GM12864 (cell line): Measurements from ENCODE around the gene SLC1A2.

Experiments used
- DNase-seq: peaks from one replicate; pipeline ENCODE4 v3.0.0-alpha.2; 2011; ENCODE audit warnings: low read depth
- H3K4me3 ChIP-seq: 2 replicates; pipeline ENCODE4 v1.5.1; 2011; ENCODE audit warnings: mild to moderate bottlenecking, low read depth, low read length, control low read depth
- CTCF ChIP-seq: IDR thresholded peaks from 2 replicates; pipeline ENCODE4 v1.5.1; 2011; ENCODE audit warnings: low read depth, mild to moderate bottlenecking, moderate library complexity, low read length, control low read depth, inconsistent platforms; ENCODE audit errors: missing control alignments

SLC1A2 gene

GRCh38 chr11:35238882-35239281 is 180.5 kb downstream of the SLC1A2 start:
- no peak overlapping the region for H3K4me3 ChIP-seq
- no peak for DNase-seq
- TF ChIP-seq CTCF = no peak

- peak; percentile 80 for TF ChIP-seq CTCF
- no peak overlapping the region for H3K4me3 ChIP-seq
- DNase-seq = peak; percentile 69
These were observed 181.3 kb downstream of the SLC1A2 start for GRCh38 chr11:35237860-35238715.

- no peak overlapping the region for H3K4me3 ChIP-seq
- no peak for DNase-seq
- TF ChIP-seq CTCF = no peak
These were observed 182.0 kb downstream of the SLC1A2 start for GRCh38 chr11:35237351-35237750.

GRCh38 chr11:35236667-35237003 is 182.7 kb downstream of the SLC1A2 start:
- DNase-seq = no peak
- no peak overlapping the region for H3K4me3 ChIP-seq
- no peak for TF ChIP-seq CTCF

- no peak overlapping the region for H3K4me3 ChIP-seq
- no peak for TF ChIP-seq CTCF
- DNase-seq = no peak
These were observed 183.3 kb downstream of the SLC1A2 start for GRCh38 chr11:35235936-35236666.

GRCh38 chr11:35235498-35235897 is 183.9 kb downstream of the SLC1A2 start:
- no peak overlapping the region for H3K4me3 ChIP-seq
- no peak for DNase-seq
- no peak for TF ChIP-seq CTCF
